GM12891 (cell line): ENCODE measurements around the gene EPB41L2.
"Not testable (repeated sequence)": the region's sequence is repeated elsewhere in the genome, so short reads cannot be mapped to it uniquely, and the experiment has no call there.

ENCODE experiments used
- DNase-seq: peaks from one replicate; pipeline ENCODE4 v3.0.0; 2011; ENCODE audit warnings: low spot score; ENCODE audit not compliant: insufficient read length
- FAIRE-seq: peaks from 2 replicates; lab custom pipeline; 2011; peaks lifted over from hg19 to GRCh38; lab: Jason Lieb, UNC
- PAX5 ChIP-seq: IDR thresholded peaks from 2 replicates; pipeline ENCODE4 v1.6.1; 2011; ENCODE audit warnings: low read length, moderate library complexity, mild to moderate bottlenecking; ENCODE audit not compliant: insufficient read depth, severe bottlenecking
- POLR2A ChIP-seq: IDR thresholded peaks from 2 replicates; pipeline ENCODE4 v1.6.1; 2011; ENCODE audit warnings: low read depth, low read length, control low read depth
- POLR2AphosphoS5 ChIP-seq: IDR thresholded peaks from 2 replicates; pipeline ENCODE4 v1.6.1; 2011; ENCODE audit warnings: low read depth, low read length, control low read depth
- POU2F2 ChIP-seq: IDR thresholded peaks from 2 replicates; pipeline ENCODE4 v1.6.1; 2011; ENCODE audit warnings: low read depth, mild to moderate bottlenecking, control low read depth, low read length, moderate library complexity
- SPI1 ChIP-seq: IDR thresholded peaks from 2 replicates; pipeline ENCODE4 v1.6.1; 2011; ENCODE audit warnings: low read depth, low read length, control low read depth
- TAF1 ChIP-seq: IDR thresholded peaks from 2 replicates; pipeline ENCODE4 v1.6.1; 2011; ENCODE audit warnings: low read depth, low read length, control low read depth

The EPB41L2 gene

GRCh38 chr6:131090339-131090738 lies 27.3 kb upstream of the EPB41L2 start:
- DNase-seq, FAIRE-seq: not testable (repeated sequence)

GRCh38 chr6:131084982-131085381 lies 21.9 kb upstream of the EPB41L2 start:
- TF ChIP-seq SPI1, result no peak
- TF ChIP-seq POLR2A, result no peak
- no peak for TF ChIP-seq POLR2AphosphoS5
- TF ChIP-seq TAF1, result no peak
- no peak for TF ChIP-seq POU2F2
- no peak for TF ChIP-seq PAX5
- no peak for FAIRE-seq

More at GRCh38 chr6:131090339-131090738, 27.3 kb upstream of the EPB41L2 start:
- TF ChIP-seq SPI1, result peak; percentile 68

GRCh38 chr6:131083687-131084086 lies 20.6 kb upstream of the EPB41L2 start:
- FAIRE-seq, result no peak
- no peak for DNase-seq
- TF ChIP-seq POLR2A (no peak), POU2F2 (no peak), SPI1 (no peak), PAX5 (no peak), TAF1 (no peak), POLR2AphosphoS5 (no peak)

More at GRCh38 chr6:131084982-131085381, 21.9 kb upstream of the EPB41L2 start:
- DNase-seq, result no peak

- FAIRE-seq (no peak), DNase-seq (no peak)
- TF ChIP-seq POLR2A, result no peak
- TF ChIP-seq POLR2AphosphoS5, result no peak
- no peak for TF ChIP-seq SPI1
- TF ChIP-seq TAF1, result no peak
- no peak for TF ChIP-seq POU2F2
- no peak for TF ChIP-seq PAX5
Observed at GRCh38 chr6:131082335-131082734, 19.3 kb upstream of the EPB41L2 start.

- TF ChIP-seq PAX5, result no peak
- FAIRE-seq, result no peak
- DNase-seq, result no peak
Observed at GRCh38 chr6:131080084-131080483, 17.0 kb upstream of the EPB41L2 start.

- no peak for DNase-seq
- TF ChIP-seq PAX5 (no peak), TAF1 (no peak), SPI1 (no peak), POU2F2 (no peak), POLR2A (no peak), POLR2AphosphoS5 (no peak)
- peak; percentile 20 for FAIRE-seq
Observed at GRCh38 chr6:131073577-131073976, 10.5 kb upstream of the EPB41L2 start.

- TF ChIP-seq POLR2A (no peak), TAF1 (no peak), POU2F2 (no peak), POLR2AphosphoS5 (no peak), SPI1 (no peak), PAX5 (no peak)
- no peak for DNase-seq
- FAIRE-seq, result no peak
Observed at GRCh38 chr6:131070061-131070460, 7.0 kb upstream of the EPB41L2 start.

- TF ChIP-seq POU2F2 (no peak), PAX5 (no peak), POLR2AphosphoS5 (no peak), POLR2A (no peak), SPI1 (no peak), TAF1 (no peak)
- no peak for FAIRE-seq
- no peak for DNase-seq
Observed at GRCh38 chr6:131068165-131068564, 5.1 kb upstream of the EPB41L2 start.

- TF ChIP-seq SPI1, result no peak
- no peak for TF ChIP-seq POU2F2
- no peak for TF ChIP-seq TAF1
- no peak for TF ChIP-seq POLR2AphosphoS5
- no peak for TF ChIP-seq POLR2A
- TF ChIP-seq PAX5, result no peak
- DNase-seq, result no peak
- FAIRE-seq, result no peak
Observed at GRCh38 chr6:131067521-131067920, 4.5 kb upstream of the EPB41L2 start.

- DNase-seq (no peak), FAIRE-seq (no peak)
- TF ChIP-seq PAX5 (no peak), TAF1 (no peak), SPI1 (no peak), POU2F2 (no peak), POLR2AphosphoS5 (no peak), POLR2A (no peak)
Observed at GRCh38 chr6:131065824-131066171, 2.8 kb upstream of the EPB41L2 start.
